Measurements from ENCODE around the gene SUSD1.

SUSD1 gene

DNA sequence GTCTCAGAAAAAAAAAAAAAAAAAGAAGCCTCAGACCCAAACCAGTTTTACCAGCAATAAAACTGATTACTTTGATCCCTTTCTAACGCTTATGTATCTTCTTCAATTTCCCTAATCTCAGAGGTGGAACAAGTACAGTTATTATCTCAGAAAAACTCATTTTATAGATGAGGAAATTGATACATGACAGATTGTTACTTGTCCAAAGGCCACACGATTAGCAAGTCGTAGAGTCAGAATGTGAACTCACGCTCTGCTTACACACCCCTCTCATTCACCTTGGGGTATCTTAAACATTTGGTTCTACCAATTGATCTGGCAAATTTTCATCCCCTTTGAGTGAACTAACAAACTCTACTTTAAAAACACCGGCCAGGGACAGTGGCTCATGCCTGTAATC, 110.2 kb downstream of the SUSD1 start:
- no peaks in the 10 kb centered on the region for H3K27me3 ChIP-seq (ENCODE audit: control insufficient read depth, insufficient read depth, low read length)
- no peak overlapping the region for H3K4me3 ChIP-seq (ENCODE audit: low read depth, low read length)
- no peak overlapping the region for H3K27ac ChIP-seq (ENCODE audit: low read depth, low read length)
- H3K9me3 ChIP-seq (ENCODE audit: control insufficient read depth, insufficient read depth, low read depth, low read length): peaks cover 9% of the 10 kb centered on the region
- H3K4me1 ChIP-seq (ENCODE audit: control insufficient read depth, insufficient read depth, low read length): peaks cover 24% of the 10 kb centered on the region
- H3K9ac ChIP-seq (ENCODE audit: low read length): no peak overlapping the region
- no peaks in the 10 kb centered on the region for H3K36me3 ChIP-seq (ENCODE audit: control insufficient read depth, insufficient read depth, low read length)

GRCh38 chr9:112063586-112063985, 111.5 kb downstream of the SUSD1 start:
- Histone ChIP-seq H3K27ac (ENCODE audit: low read depth, low read length) (no peak overlapping the region), H3K36me3 (ENCODE audit: control insufficient read depth, insufficient read depth, low read length) (no peaks in the 10 kb centered on the region), H3K9ac (ENCODE audit: low read length) (no peak overlapping the region), H3K4me3 (ENCODE audit: low read depth, low read length) (no peak overlapping the region), H3K4me1 (ENCODE audit: control insufficient read depth, insufficient read depth, low read length) (peaks cover 24% of the 10 kb centered on the region), H3K27me3 (ENCODE audit: control insufficient read depth, insufficient read depth, low read length) (no peaks in the 10 kb centered on the region), H3K9me3 (ENCODE audit: control insufficient read depth, insufficient read depth, low read depth, low read length) (peaks cover 9% of the 10 kb centered on the region)

- H3K9me3 ChIP-seq (ENCODE audit: control insufficient read depth, insufficient read depth, low read depth, low read length): peaks cover 9% of the 10 kb centered on the region
- H3K27me3 ChIP-seq (ENCODE audit: control insufficient read depth, insufficient read depth, low read length): no peaks in the 10 kb centered on the region
- H3K4me3 ChIP-seq (ENCODE audit: low read depth, low read length): no peak overlapping the region
- peaks cover 24% of the 10 kb centered on the region for H3K4me1 ChIP-seq (ENCODE audit: control insufficient read depth, insufficient read depth, low read length)
- no peak overlapping the region for H3K27ac ChIP-seq (ENCODE audit: low read depth, low read length)
- H3K36me3 ChIP-seq (ENCODE audit: control insufficient read depth, insufficient read depth, low read length): no peaks in the 10 kb centered on the region
- H3K9ac ChIP-seq (ENCODE audit: low read length): no peak overlapping the region
These were observed 111.9 kb downstream of the SUSD1 start for GRCh38 chr9:112063151-112063550.

DNA sequence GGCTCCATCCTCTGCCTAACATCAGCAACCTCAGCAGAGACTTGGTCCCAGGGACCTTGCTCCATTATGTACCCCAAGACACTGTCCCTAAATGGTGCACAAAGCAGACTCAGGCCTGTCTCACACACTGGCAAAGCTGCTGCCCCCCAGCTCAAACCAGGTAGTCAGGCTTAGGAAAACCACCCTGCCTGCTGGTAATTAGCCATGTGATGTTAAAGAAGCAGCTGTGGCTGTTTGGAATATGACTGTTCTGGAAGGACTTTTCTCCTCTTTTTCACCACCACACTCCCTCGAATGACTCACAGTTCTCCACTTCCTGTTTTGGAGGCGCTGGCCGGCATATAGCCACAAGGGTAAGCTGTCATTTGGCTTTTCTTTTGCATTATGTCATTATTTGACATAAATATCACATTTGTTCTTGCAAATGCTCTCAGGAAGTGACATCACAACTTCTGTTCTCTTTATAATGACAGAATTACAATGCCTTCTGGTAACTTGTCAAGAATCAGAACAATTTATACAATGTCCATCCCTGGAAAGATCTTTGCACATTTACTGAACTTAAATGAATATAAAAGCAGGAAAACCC, 113.9 kb downstream of the SUSD1 start:
- Histone ChIP-seq H3K4me3 (ENCODE audit: low read depth, low read length) (no peak overlapping the region), H3K27ac (ENCODE audit: low read depth, low read length) (no peak overlapping the region), H3K36me3 (ENCODE audit: control insufficient read depth, insufficient read depth, low read length) (no peaks in the 10 kb centered on the region), H3K9ac (ENCODE audit: low read length) (no peak overlapping the region), H3K27me3 (ENCODE audit: control insufficient read depth, insufficient read depth, low read length) (no peaks in the 10 kb centered on the region), H3K4me1 (ENCODE audit: control insufficient read depth, insufficient read depth, low read length) (peaks cover 20% of the 10 kb centered on the region), H3K9me3 (ENCODE audit: control insufficient read depth, insufficient read depth, low read depth, low read length) (peaks cover 9% of the 10 kb centered on the region)

DNA sequence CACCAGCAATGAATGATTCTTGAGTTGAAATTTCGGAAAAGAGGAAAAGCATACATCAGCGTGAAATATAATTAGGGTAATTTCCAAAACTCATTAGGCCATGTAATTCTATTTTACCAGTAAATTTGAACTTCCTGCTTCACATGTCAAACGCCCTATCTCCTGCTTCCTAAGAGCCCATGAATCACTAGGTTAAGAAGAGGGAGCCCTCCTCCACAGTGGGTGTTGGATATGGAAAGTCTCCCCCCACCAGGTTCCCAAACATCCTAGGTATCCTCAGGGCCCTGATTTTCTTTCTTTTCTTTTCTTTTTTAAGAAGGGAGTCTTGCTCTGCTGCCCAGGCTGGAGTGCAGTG, 115.2 kb downstream of the SUSD1 start:
- H3K36me3 ChIP-seq (ENCODE audit: control insufficient read depth, insufficient read depth, low read length): no peaks in the 10 kb centered on the region
- peaks cover 9% of the 10 kb centered on the region for H3K4me1 ChIP-seq (ENCODE audit: control insufficient read depth, insufficient read depth, low read length)
- no peak overlapping the region for H3K27ac ChIP-seq (ENCODE audit: low read depth, low read length)
- no peak overlapping the region for H3K9ac ChIP-seq (ENCODE audit: low read length)
- H3K27me3 ChIP-seq (ENCODE audit: control insufficient read depth, insufficient read depth, low read length): no peaks in the 10 kb centered on the region
- peaks cover 9% of the 10 kb centered on the region for H3K9me3 ChIP-seq (ENCODE audit: control insufficient read depth, insufficient read depth, low read depth, low read length)
- H3K4me3 ChIP-seq (ENCODE audit: low read depth, low read length): no peak overlapping the region

DNA sequence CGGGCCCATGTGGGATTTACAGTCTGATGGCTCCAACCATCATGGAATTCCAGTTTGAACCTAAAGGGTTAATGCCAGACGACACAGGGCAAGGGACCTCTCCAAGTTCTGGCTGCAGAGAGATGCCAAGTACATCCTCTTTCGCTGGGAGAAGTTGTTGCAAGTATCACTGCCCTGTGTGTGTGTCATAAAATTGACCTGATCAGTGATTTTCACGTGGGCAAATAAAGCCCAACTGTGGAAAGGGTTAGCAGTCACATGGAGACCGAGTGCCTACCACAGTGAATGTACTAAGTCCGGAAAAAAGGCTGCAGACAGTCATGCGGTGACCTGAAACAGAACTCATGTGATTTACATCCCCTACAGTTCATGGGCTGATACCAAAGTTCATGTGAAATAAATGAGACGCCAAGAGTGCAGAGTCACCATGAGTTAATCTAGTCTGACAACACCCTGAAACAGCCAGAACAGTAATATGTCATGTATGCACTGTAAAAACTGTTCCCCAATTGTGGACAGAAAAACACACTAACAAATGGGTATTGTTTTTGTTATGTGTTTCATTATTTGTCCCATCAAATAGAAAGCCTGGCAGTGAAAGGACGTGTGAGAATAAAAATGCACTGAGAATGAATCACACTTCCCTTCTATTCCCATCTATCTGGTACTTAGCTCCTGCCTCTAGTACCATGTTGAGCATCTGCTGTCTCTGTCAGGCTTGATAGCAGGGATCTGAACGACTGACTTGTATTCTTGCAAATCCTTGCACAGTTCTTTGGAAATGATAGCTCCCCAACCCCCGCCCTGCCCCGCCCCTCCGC, 115.7 kb downstream of the SUSD1 start:
- H3K36me3 ChIP-seq (ENCODE audit: control insufficient read depth, insufficient read depth, low read length): no peaks in the 10 kb centered on the region
- no peak overlapping the region for H3K27ac ChIP-seq (ENCODE audit: low read depth, low read length)
- no peak overlapping the region for H3K9ac ChIP-seq (ENCODE audit: low read length)
- H3K27me3 ChIP-seq (ENCODE audit: control insufficient read depth, insufficient read depth, low read length): no peaks in the 10 kb centered on the region
- H3K4me3 ChIP-seq (ENCODE audit: low read depth, low read length): no peak overlapping the region
- H3K4me1 ChIP-seq (ENCODE audit: control insufficient read depth, insufficient read depth, low read length): peaks cover 9% of the 10 kb centered on the region
- peaks cover 8% of the 10 kb centered on the region for H3K9me3 ChIP-seq (ENCODE audit: control insufficient read depth, insufficient read depth, low read depth, low read length)

- H3K27ac ChIP-seq (ENCODE audit: low read depth, low read length): no peak overlapping the region
- H3K9me3 ChIP-seq (ENCODE audit: control insufficient read depth, insufficient read depth, low read depth, low read length): no peaks in the 10 kb centered on the region
- H3K4me3 ChIP-seq (ENCODE audit: low read depth, low read length): no peak overlapping the region
- no peaks in the 10 kb centered on the region for H3K27me3 ChIP-seq (ENCODE audit: control insufficient read depth, insufficient read depth, low read length)
- H3K36me3 ChIP-seq (ENCODE audit: control insufficient read depth, insufficient read depth, low read length): no peaks in the 10 kb centered on the region
- no peak overlapping the region for H3K9ac ChIP-seq (ENCODE audit: low read length)
- H3K4me1 ChIP-seq (ENCODE audit: control insufficient read depth, insufficient read depth, low read length): peaks cover 9% of the 10 kb centered on the region
These were observed 118.1 kb downstream of the SUSD1 start for GRCh38 chr9:112056996-112057395.

- Histone ChIP-seq H3K27me3 (ENCODE audit: control insufficient read depth, insufficient read depth, low read length) (no peaks in the 10 kb centered on the region), H3K9ac (ENCODE audit: low read length) (no peak overlapping the region), H3K36me3 (ENCODE audit: control insufficient read depth, insufficient read depth, low read length) (no peaks in the 10 kb centered on the region), H3K9me3 (ENCODE audit: control insufficient read depth, insufficient read depth, low read depth, low read length) (no peaks in the 10 kb centered on the region), H3K27ac (ENCODE audit: low read depth, low read length) (no peak overlapping the region), H3K4me1 (ENCODE audit: control insufficient read depth, insufficient read depth, low read length) (0 out of 2 replicates have a peak, but pooled peaks cover 3% of the 10 kb centered on the region), H3K4me3 (ENCODE audit: low read depth, low read length) (no peak overlapping the region)
These were observed 120.2 kb downstream of the SUSD1 start for GRCh38 chr9:112054916-112055315.

DNA sequence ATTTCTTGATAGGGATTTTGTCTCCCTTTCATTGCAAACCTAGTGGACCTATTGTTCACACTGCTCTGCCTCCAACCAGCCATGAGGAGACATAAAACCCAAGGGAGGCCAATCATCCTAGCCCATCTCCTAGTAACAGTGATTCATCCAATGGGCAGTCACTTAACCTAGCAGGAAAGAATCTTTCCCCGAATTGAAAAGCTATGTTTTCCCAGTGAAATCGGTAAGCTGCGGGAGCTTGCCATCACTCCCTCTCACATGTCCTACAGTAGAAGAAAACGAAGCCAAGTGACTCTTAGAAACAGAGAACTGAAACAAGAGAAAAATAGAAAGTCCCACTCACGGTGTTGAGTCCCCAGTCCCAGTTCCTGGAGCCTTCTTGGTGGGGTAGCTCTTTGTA, 123.3 kb downstream of the SUSD1 start:
- Histone ChIP-seq H3K9ac (ENCODE audit: low read length) (no peak overlapping the region), H3K27me3 (ENCODE audit: control insufficient read depth, insufficient read depth, low read length) (no peaks in the 10 kb centered on the region), H3K36me3 (ENCODE audit: control insufficient read depth, insufficient read depth, low read length) (no peaks in the 10 kb centered on the region), H3K4me1 (ENCODE audit: control insufficient read depth, insufficient read depth, low read length) (0 out of 2 replicates have a peak, but pooled peaks cover 3% of the 10 kb centered on the region), H3K4me3 (ENCODE audit: low read depth, low read length) (no peak overlapping the region), H3K27ac (ENCODE audit: low read depth, low read length) (no peak overlapping the region), H3K9me3 (ENCODE audit: control insufficient read depth, insufficient read depth, low read depth, low read length) (peaks cover 10% of the 10 kb centered on the region; the same call in 1 of the 2 replicates)

DNA sequence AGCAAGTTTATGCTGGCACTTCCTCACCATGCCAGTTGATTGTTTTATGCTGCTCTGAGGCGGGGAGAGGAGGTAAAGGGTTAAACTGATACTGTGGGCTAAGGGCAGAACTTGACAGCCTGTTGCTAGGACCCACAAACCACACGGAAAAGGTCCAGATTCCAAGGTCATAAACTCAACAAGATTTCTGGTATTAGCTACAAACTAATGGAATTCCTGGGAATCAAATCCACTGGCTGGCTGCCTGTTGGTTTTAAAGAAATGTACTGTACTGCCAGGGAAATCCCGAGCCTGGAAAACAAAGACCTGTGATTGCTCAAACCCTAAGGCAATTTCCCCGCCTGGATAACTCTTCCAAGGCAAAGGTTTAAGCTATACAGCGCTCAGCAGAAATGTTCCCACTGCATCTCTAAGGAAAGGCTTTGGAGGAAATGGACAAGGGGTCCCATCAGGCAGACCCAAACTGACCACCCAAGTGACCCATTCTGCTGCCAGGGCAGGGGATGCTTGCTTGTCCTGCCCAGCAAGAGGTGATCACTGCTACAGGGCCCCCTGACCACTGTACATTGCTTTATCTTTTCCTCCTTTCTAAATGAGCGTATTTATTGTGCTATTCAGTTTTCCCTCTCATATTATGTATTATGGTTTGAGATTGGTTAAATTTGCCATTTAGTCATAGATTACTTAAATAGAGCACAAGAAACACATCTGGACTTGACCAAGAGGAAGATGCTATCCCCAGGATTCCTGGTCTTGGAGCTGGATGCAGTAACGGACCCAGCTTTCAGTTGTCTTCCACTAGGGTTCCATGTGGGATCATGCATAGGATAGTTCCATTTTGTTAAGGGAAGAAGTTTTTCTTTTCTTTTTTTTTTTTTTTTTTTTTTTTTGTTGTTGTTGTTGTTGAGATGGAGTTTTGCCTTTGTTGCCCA, 124.3 kb downstream of the SUSD1 start:
- Histone ChIP-seq H3K9ac (ENCODE audit: low read length) (no peak overlapping the region), H3K27ac (ENCODE audit: low read depth, low read length) (no peak overlapping the region), H3K4me1 (ENCODE audit: control insufficient read depth, insufficient read depth, low read length) (0 out of 2 replicates have a peak, but pooled peaks cover 3% of the 10 kb centered on the region)

More for the DNA sequence above, 124.3 kb downstream of the SUSD1 start:
- H3K9me3 ChIP-seq (ENCODE audit: control insufficient read depth, insufficient read depth, low read depth, low read length): peaks cover 10% of the 10 kb centered on the region; the same call in 1 of the 2 replicates
- no peak overlapping the region for H3K4me3 ChIP-seq (ENCODE audit: low read depth, low read length)
- H3K27me3 ChIP-seq (ENCODE audit: control insufficient read depth, insufficient read depth, low read length): no peaks in the 10 kb centered on the region
- H3K36me3 ChIP-seq (ENCODE audit: control insufficient read depth, insufficient read depth, low read length): no peaks in the 10 kb centered on the region

Measured in HUES6 (cell line).